ENCODE data around the gene PARVB. TPM values are rescaled to one million over a fixed set of nuclear protein-coding genes. Genes with fewer than 3 reads are reported as not detected.

PARVB gene
- total RNA-seq, 4 donors from 2014 or later, result 3.3 to 20.8 (median 11.7) TPM

DNA sequence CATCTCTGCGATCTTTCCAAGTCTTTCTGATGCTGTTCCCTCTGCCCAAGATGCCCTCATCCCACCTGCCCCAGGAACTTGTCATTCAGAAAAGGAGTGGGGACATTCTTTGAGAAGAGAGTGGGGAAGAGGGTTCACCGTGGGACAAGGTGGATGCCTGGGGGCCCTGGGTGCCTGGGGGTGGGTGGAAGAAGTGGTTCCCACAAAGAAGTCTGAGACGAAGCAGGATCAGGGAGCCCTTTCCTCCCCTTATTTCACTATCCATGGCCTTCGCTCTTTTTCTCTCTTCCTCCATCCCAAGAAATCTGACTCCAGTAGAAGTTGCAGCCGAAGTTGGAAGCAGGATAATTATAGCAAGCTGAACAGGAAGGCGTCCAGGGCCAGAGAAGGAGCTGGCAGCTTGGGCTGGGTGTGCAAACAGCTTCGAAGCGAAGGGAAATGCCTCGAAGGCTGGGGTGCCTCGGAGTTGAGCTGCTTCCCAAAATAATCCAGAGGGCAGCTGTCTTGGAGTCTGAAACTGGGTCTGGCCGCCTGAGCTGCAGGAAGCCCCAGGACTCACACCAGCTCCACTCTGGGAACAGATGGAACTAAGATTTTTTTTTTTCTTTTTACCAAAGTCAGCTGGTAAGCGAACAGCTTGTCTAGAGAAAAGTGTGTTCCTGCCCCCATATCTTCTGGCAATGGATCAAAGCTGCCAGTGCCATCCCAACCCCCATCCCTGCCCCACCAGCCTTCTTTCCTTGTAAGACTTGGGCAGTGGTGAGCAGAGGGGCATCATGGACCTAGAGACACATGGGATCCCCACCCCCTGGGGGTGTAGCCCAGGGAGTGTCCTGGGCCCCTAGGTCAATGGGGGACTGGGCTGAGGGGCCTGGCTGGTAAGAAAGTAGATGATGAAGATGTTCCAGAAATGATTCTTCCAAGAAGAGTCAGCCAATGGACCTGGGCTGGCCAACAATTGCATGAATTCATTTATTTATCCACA is 188.1 kb downstream of the PARVB start:
- intact Hi-C loops (cut with DNase I), result no loop called here
- no peak for DNase-seq
- peaks cover 0 to 14% (median 13%) of the 10 kb centered on the region in 3 donors for H3K4me1 ChIP-seq
- H3K4me3 ChIP-seq, result no peak overlapping the region
- no peak for TF ChIP-seq POLR2A (IDR thresholded peaks at IDR 0.05)
- TF ChIP-seq, protein P1, sequence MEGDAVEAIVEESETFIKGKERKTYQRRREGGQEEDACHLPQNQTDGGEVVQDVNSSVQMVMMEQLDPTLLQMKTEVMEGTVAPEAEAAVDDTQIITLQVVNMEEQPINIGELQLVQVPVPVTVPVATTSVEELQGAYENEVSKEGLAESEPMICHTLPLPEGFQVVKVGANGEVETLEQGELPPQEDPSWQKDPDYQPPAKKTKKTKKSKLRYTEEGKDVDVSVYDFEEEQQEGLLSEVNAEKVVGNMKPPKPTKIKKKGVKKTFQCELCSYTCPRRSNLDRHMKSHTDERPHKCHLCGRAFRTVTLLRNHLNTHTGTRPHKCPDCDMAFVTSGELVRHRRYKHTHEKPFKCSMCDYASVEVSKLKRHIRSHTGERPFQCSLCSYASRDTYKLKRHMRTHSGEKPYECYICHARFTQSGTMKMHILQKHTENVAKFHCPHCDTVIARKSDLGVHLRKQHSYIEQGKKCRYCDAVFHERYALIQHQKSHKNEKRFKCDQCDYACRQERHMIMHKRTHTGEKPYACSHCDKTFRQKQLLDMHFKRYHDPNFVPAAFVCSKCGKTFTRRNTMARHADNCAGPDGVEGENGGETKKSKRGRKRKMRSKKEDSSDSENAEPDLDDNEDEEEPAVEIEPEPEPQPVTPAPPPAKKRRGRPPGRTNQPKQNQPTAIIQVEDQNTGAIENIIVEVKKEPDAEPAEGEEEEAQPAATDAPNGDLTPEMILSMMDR (IDR thresholded peaks at IDR 0.05), result no peak
- 27 to 35% methylated on average over 12 of the region's 12 CpGs for WGBS, 2 donors
- H3K36me3 ChIP-seq, result no peaks in the 10 kb centered on the region
- peak overlapping the region in 3 of 4 donors; percentile 48 to 66 (median 61) for H3K27ac ChIP-seq
- peaks cover 0 to 53% (median 0%) of the 10 kb centered on the region in 4 donors for H3K27me3 ChIP-seq
- H3K9me3 ChIP-seq, result peaks cover 0 to 12% (median 0%) of the 10 kb centered on the region in 3 donors

- 67 to 100% methylated on average over 1 of the region's 1 CpG for WGBS, 2 donors
- no peak for DNase-seq
- Histone ChIP-seq H3K27ac (no peak overlapping the region), H3K36me3 (no peaks in the 10 kb centered on the region), H3K27me3 (peaks cover 0 to 59% (median 0%) of the 10 kb centered on the region in 4 donors), H3K4me3 (no peak overlapping the region), H3K9me3 (peaks cover 0 to 12% (median 0%) of the 10 kb centered on the region in 3 donors), H3K4me1 (peaks cover 0 to 14% (median 13%) of the 10 kb centered on the region in 3 donors)
- TF ChIP-seq, protein P1 (IDR thresholded peaks at IDR 0.05), result no peak
- TF ChIP-seq POLR2A (IDR thresholded peaks at IDR 0.05), result no peak
- intact Hi-C loops (cut with DNase I), result no loop called here
Measured at GRCh38 chr22:44212936-44213335, 188.8 kb downstream of the PARVB start.

DNA sequence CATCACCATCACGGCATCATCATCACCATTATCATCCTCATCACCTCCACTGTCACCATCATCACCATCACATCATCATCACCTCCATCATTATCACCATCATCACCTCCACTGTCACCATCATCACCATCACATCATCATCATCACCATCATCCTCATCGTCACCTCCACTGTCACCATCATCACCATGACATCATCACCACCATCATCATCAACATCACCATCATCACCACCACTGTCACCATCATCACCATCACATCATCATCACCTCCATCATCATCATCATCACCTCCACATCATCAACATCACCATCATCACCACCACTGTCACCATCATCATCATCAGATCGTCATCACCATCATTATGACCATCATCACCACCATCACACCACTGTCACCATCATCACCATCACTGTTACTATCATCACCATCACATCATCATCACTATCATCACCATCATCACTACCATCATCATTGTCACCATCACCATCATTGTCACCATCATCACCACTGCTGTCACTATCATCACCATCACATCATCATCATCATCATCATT is 189.5 kb downstream of the PARVB start:
- peaks cover 0 to 14% (median 13%) of the 10 kb centered on the region in 3 donors for H3K4me1 ChIP-seq
- TF ChIP-seq, protein P1 (IDR thresholded peaks at IDR 0.05), result no peak
- TF ChIP-seq POLR2A (IDR thresholded peaks at IDR 0.05), result no peak
- peaks cover 0 to 65% (median 0%) of the 10 kb centered on the region in 4 donors for H3K27me3 ChIP-seq
- DNase-seq, result no peak
- H3K4me3 ChIP-seq, result no peak overlapping the region
- H3K36me3 ChIP-seq, result no peaks in the 10 kb centered on the region
- intact Hi-C loops (cut with DNase I), result no loop called here
- H3K27ac ChIP-seq, result no peak overlapping the region
- H3K9me3 ChIP-seq, result peaks cover 0 to 12% (median 0%) of the 10 kb centered on the region in 3 donors
- WGBS, 2 donors, result 84 to 85% methylated on average over 3 of the region's 3 CpGs

- Histone ChIP-seq H3K4me3 (no peak overlapping the region), H3K36me3 (no peaks in the 10 kb centered on the region), H3K4me1 (peaks cover 0 to 14% (median 13%) of the 10 kb centered on the region in 3 donors), H3K27ac (no peak overlapping the region), H3K27me3 (peaks cover 0 to 72% (median 0%) of the 10 kb centered on the region in 4 donors), H3K9me3 (peaks cover 0 to 12% (median 0%) of the 10 kb centered on the region in 3 donors)
- TF ChIP-seq, protein P1 (IDR thresholded peaks at IDR 0.05), result no peak
- no peak for TF ChIP-seq POLR2A (IDR thresholded peaks at IDR 0.05)
- WGBS, 2 donors, result 67 to 79% methylated on average over 1 to 2 of the region's 3 CpGs
- intact Hi-C loops (cut with DNase I), result no loop called here
- no peak for DNase-seq
Measured at GRCh38 chr22:44214187-44214586, 190.1 kb downstream of the PARVB start.

DNA sequence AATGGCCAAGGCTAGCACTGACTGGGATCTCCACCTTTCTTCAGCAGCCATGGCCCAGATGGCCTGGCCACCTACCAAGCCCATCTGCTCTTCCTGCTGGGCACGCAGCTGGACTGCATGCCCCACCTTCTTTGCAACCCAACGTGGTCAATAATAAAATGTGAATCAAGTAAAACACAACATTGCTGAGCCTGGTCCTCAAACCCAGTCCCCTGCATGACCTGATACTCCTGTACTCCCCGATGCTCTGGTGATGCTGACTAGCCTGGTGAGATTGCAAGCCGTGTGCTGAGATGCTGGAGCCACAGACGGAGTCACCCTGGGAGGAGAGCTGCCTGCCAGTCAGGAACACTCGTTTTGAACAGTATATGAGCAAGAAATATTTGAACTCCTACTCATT is 190.7 kb downstream of the PARVB start:
- H3K9me3 ChIP-seq, result peaks cover 0 to 12% (median 0%) of the 10 kb centered on the region in 3 donors
- no peak overlapping the region for H3K4me3 ChIP-seq
- peaks cover 0 to 73% (median 0%) of the 10 kb centered on the region in 4 donors for H3K27me3 ChIP-seq
- no peak for TF ChIP-seq POLR2A (IDR thresholded peaks at IDR 0.05)
- TF ChIP-seq, protein P1 (IDR thresholded peaks at IDR 0.05), result no peak
- WGBS, 2 donors, result 78 to 81% methylated on average over 6 of the region's 6 CpGs
- intact Hi-C loops (cut with DNase I), result no loop called here
- DNase-seq, result no peak
- H3K4me1 ChIP-seq, result peaks cover 0 to 14% (median 13%) of the 10 kb centered on the region in 3 donors
- no peak overlapping the region for H3K27ac ChIP-seq
- H3K36me3 ChIP-seq, result no peaks in the 10 kb centered on the region

All from esophagus squamous epithelium (tissue), 5 donors.